Thymus (tissue), 11 donors: ENCODE results near the gene GGACT. TPM values are rescaled to one million over a fixed set of nuclear protein-coding genes. Genes with fewer than 3 reads are reported as not detected.

Experiments
- DNase-seq, 9 donors: peaks; one replicate each; pipeline ENCODE4 v3.0.0-alpha.2; 2013; ENCODE audit warnings: low spot score in 9 of 9, low read depth in 6 of 9, missing footprints in 1 of 9
- H3K27ac ChIP-seq, 2 donors: one replicate each; pipeline ENCODE4 v1.5.1; 2013; ENCODE audit warnings: control low read depth in 1 of 2, low read depth in 1 of 2, low read length in 1 of 2, mild to moderate bottlenecking in 1 of 2, moderate library complexity in 1 of 2
- H3K27me3 ChIP-seq, 2 donors: one replicate each; pipeline ENCODE4 v1.5.1; 2013; ENCODE audit warnings: low read length in 1 of 2; ENCODE audit not compliant: control insufficient read depth in 2 of 2, insufficient read depth in 1 of 2
- H3K36me3 ChIP-seq, 2 donors: one replicate each; pipeline ENCODE4 v1.5.1; 2013; ENCODE audit warnings: low read length in 1 of 2, mild to moderate bottlenecking in 1 of 2, moderate library complexity in 1 of 2; ENCODE audit not compliant: control insufficient read depth in 2 of 2, insufficient read depth in 2 of 2
- H3K4me1 ChIP-seq, 2 donors: one replicate each; pipeline ENCODE4 v1.5.1; 2013; ENCODE audit warnings: low read length in 2 of 2; ENCODE audit not compliant: control insufficient read depth in 2 of 2, insufficient read depth in 2 of 2
- H3K4me3 ChIP-seq, 2 donors: one replicate each; pipeline ENCODE4 v1.5.1; 2013; ENCODE audit warnings: low read length in 2 of 2, control low read depth in 1 of 2, mild to moderate bottlenecking in 1 of 2
- H3K9me3 ChIP-seq, 2 donors: one replicate each; pipeline ENCODE4 v1.5.1; 2013; ENCODE audit warnings: low read length in 1 of 2, mild to moderate bottlenecking in 1 of 2; ENCODE audit not compliant: control insufficient read depth in 2 of 2, insufficient read depth in 1 of 2
- WGBS: extraction: QIAGEN DNeasy Blood & Tissue Kit; methylation state at CpG from one replicate; pipeline ENCODE4 v1.1.7; 2013; 5-methylcytosine and 5-hydroxymethylcytosine counted together
- polyA plus RNA-seq: library from polyadenylated mRNA; stranded (reverse); fragments of 200-250 nt; gene quantifications from one replicate; pipeline ENCODE4 v1.2.3, GENCODE V29; 2013
- total RNA-seq: library from RNA; stranded (reverse); fragments of 120-200 nt; gene quantifications from one replicate; pipeline ENCODE4 v1.2.4, GENCODE V29; 2013
- donor health status: healthy.

GGACT gene
- total and polyA plus RNA-seq, 2 donors = 3.5 to 4.4 TPM

- Histone ChIP-seq H3K9me3 (no peaks in the 10 kb centered on the region), H3K27ac (no peak overlapping the region), H3K4me1 (no peaks in the 10 kb centered on the region), H3K4me3 (no peak overlapping the region), H3K27me3 (no peaks in the 10 kb centered on the region), H3K36me3 (no peaks in the 10 kb centered on the region)
- 81% methylated on average over 4 of the region's 4 CpGs for WGBS
- no peak for DNase-seq
Observed at GRCh38 chr13:100490692-100491091, 97.9 kb downstream of the GGACT start.

- Histone ChIP-seq H3K4me3 (no peak overlapping the region), H3K9me3 (no peaks in the 10 kb centered on the region), H3K4me1 (peaks cover 3 to 13% of the 10 kb centered on the region in 2 donors), H3K27me3 (no peaks in the 10 kb centered on the region), H3K27ac (no peak overlapping the region), H3K36me3 (no peaks in the 10 kb centered on the region)
- no peak for DNase-seq
- over 99% methylated on average over 2 of the region's 2 CpGs for WGBS
Observed at GRCh38 chr13:100485265-100485664, 103.3 kb downstream of the GGACT start.

GRCh38 chr13:100484702-100485101, 103.9 kb downstream of the GGACT start:
- WGBS = 92% methylated on average over 3 of the region's 3 CpGs
- H3K9me3 ChIP-seq = no peaks in the 10 kb centered on the region
- H3K4me1 ChIP-seq = peaks cover 3 to 13% of the 10 kb centered on the region in 2 donors
- no peaks in the 10 kb centered on the region for H3K27me3 ChIP-seq
- H3K27ac ChIP-seq = peak overlapping the region in 1 of 2 donors; percentile 18
- DNase-seq = no peak
- H3K36me3 ChIP-seq = no peaks in the 10 kb centered on the region
- no peak overlapping the region for H3K4me3 ChIP-seq

- Histone ChIP-seq H3K27me3 (no peaks in the 10 kb centered on the region), H3K27ac (peak overlapping the region in 1 of 2 donors; percentile 19), H3K9me3 (no peaks in the 10 kb centered on the region), H3K36me3 (no peaks in the 10 kb centered on the region), H3K4me1 (peaks cover 3 to 13% of the 10 kb centered on the region in 2 donors), H3K4me3 (no peak overlapping the region)
- WGBS = 38% methylated on average over 8 of the region's 8 CpGs
- DNase-seq = peak in 2 of 9 donors; percentile 16 to 39
Observed at GRCh38 chr13:100483841-100484381, 104.7 kb downstream of the GGACT start.

GRCh38 chr13:100483139-100483538, 105.5 kb downstream of the GGACT start:
- H3K4me3 ChIP-seq = no peak overlapping the region
- no peaks in the 10 kb centered on the region for H3K36me3 ChIP-seq
- DNase-seq = no peak
- no peaks in the 10 kb centered on the region for H3K27me3 ChIP-seq
- no peaks in the 10 kb centered on the region for H3K9me3 ChIP-seq
- 96% methylated on average over 6 of the region's 6 CpGs for WGBS
- H3K4me1 ChIP-seq = peaks cover 3 to 13% of the 10 kb centered on the region in 2 donors
- H3K27ac ChIP-seq = no peak overlapping the region

- Histone ChIP-seq H3K27ac (no peak overlapping the region), H3K9me3 (no peaks in the 10 kb centered on the region), H3K36me3 (no peaks in the 10 kb centered on the region), H3K27me3 (no peaks in the 10 kb centered on the region), H3K4me1 (peaks cover 3 to 13% of the 10 kb centered on the region in 2 donors), H3K4me3 (no peak overlapping the region)
- 92% methylated on average over 9 of the region's 9 CpGs for WGBS
- no peak for DNase-seq
Observed at GRCh38 chr13:100480676-100481075, 107.9 kb downstream of the GGACT start.

Other genes starting within 250 kb of the GGACT start
- gene TMTC4, start 86.0 kb upstream of the GGACT start, total RNA-seq = 11.7 TPM
- gene TMTC4, start 86.0 kb upstream of the GGACT start, polyA plus RNA-seq = 8.8 TPM